ENCODE measurements around the gene SON. TPM values are rescaled to one million over a fixed set of nuclear protein-coding genes. Genes with fewer than 3 reads are reported as not detected.

SON gene, protein sequence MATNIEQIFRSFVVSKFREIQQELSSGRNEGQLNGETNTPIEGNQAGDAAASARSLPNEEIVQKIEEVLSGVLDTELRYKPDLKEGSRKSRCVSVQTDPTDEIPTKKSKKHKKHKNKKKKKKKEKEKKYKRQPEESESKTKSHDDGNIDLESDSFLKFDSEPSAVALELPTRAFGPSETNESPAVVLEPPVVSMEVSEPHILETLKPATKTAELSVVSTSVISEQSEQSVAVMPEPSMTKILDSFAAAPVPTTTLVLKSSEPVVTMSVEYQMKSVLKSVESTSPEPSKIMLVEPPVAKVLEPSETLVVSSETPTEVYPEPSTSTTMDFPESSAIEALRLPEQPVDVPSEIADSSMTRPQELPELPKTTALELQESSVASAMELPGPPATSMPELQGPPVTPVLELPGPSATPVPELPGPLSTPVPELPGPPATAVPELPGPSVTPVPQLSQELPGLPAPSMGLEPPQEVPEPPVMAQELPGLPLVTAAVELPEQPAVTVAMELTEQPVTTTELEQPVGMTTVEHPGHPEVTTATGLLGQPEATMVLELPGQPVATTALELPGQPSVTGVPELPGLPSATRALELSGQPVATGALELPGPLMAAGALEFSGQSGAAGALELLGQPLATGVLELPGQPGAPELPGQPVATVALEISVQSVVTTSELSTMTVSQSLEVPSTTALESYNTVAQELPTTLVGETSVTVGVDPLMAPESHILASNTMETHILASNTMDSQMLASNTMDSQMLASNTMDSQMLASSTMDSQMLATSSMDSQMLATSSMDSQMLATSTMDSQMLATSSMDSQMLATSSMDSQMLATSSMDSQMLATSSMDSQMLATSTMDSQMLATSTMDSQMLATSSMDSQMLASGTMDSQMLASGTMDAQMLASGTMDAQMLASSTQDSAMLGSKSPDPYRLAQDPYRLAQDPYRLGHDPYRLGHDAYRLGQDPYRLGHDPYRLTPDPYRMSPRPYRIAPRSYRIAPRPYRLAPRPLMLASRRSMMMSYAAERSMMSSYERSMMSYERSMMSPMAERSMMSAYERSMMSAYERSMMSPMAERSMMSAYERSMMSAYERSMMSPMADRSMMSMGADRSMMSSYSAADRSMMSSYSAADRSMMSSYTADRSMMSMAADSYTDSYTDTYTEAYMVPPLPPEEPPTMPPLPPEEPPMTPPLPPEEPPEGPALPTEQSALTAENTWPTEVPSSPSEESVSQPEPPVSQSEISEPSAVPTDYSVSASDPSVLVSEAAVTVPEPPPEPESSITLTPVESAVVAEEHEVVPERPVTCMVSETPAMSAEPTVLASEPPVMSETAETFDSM (N-terminal part only)
- 52.8 and 56.5 TPM in 2 replicates for total RNA-seq

DNA sequence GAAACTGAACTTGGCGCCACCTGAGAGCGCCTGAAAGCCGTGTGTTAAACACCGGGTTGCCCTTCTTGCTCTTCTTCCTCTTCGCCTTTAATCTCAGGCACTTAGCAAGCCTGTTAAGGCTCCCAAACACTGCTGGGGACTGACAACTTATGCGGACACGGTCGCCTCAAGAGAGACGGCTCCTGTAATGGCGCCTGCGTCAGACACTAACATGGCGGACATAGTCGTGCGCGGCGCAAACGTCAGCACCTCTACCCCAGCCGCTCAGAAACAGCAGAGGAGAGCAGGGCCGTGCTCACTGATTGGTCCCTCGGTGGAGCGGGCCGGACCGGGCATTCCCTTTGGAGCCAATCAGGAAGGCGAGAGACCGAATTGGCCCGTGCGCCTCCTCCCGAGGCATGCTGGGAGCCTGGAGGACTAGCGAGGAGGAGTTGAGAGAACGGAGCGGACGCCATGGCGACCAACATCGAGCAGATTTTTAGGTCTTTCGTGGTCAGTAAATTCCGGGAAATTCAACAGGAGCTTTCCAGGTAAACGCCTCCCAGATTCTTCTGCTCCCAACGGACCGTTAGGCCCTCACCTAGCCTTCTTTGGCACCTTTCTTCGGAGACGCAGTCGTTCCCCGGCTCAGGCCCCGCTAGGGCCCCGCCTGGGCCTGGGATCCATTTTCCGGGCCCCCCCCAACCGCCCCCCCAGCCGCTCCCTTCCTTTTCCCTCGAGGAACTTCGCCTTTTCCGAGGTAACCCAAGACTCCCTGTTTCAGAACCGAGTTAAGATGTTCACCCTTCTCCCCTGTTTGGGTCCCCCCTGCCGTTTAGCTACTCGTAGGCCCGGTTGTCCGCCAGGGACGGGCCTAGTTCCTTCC lies at the start of gene SON:
TSS of gene SON (plus strand) at position 399 of the 865 bp plus-strand sequence. CDS start at position 454, 55 bp downstream.

DNA sequence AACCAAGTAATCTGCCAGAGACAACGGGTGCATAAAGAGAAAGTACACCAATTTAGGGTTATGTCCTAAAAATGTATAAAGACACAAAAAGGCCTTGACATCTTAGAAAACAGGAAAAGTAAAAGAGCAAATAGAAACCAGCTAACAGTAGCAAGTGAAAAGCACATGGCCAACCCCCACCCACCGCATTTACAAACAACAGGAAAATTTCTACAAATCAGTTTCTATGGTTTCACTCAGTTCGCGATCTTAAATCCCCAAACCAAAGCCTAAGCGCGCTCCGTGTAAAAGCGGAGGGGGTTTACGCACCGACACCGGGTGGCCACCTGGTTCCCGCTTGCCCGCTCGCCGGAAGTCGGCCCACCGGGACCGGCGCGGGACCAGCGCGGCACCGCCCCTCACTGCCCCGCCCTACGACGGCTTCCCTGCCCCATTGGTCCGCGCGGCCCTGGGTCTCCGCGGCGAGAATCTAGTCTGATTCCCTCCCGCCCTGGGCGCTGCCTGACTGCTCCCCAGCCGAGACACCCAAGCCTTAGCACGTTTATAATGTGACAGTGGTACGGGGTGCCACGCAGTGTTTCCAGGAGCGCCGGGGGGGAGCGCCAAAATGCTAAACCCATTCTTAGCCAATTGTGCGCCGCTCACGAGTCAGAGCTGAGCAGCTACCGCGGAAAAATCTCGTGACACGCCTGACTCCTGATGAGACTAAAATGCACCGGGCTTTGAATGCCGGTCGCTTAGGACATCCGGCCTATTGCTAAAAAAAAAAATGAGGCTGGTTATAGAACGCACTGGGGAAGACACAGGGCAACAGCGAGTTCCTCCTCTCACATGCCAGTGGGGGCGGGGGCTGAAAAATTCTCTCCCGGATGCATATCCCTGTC lies 840 bp upstream of the SON start, which contains the start of gene GART:
TSS of gene GART (minus strand) at position 362 of the 884 bp plus-strand sequence. CDS start 2,802 bp downstream, outside the sequence.

DNA sequence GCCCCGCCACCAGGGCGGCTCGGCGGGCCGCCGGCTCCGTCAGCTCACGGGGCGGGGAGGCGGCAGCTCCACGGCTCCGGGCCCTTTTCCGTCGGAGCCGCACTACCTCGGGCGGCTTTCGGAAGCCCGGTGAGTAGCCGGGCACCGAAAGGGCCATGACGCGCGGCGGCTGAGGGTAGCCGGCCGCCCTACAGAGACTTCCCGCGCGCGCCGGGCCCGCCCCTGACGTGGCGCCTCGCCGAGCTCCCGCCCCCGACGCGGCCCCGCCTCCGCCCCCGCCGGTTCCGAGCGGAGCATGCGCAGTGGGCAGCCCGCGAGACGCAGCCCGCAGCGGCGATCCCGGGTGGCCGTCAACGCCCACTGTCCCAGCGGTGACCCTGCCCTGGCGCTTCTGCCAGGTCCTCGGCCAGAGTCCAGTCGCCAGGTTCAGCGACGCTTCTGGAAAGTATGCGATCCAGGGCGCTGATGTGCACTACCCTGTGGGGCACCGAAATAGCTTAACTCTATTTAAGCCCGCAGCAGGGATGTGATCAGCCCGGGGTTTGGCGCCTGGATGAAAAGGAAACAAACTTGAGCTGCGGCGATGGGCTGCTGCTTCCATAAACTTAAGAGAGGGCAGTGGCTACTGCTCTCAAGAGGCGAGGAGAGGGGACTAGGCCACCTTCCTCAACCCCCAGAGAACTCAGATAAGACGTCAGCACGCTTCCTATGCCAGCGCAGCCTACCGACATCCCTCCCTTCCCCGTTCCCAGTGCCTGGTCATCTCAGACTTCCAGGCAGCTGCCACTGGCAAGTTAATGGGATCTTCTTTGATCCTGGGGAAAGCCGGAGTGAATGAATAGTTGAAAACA lies 45.9 kb downstream of the SON start, which contains the start of gene DONSON:
TSS of gene DONSON (minus strand) at position 200 of the 851 bp plus-strand sequence. CDS start at position 157, 43 bp downstream.

Other genes starting within 250 kb of the SON start
- 5.8 and 6.4 TPM in 2 replicates for gene IFNAR1, start 218.1 kb upstream of the SON start, total RNA-seq
- 46.4 and 50.7 TPM in 2 replicates for gene IFNGR2, start 139.6 kb upstream of the SON start, total RNA-seq
- gene TMEM50B, start 63.1 kb upstream of the SON start, total RNA-seq = 12.9 and 20.5 TPM in 2 replicates
- gene DNAJC28, start 51.3 kb upstream of the SON start, total RNA-seq = 0.59 and 1.5 TPM in 2 replicates
- 123 and 158 TPM in 2 replicates for gene GART, start 921 bp upstream of the SON start, total RNA-seq
- 28.4 and 28.7 TPM in 2 replicates for gene DONSON, start 45.6 kb downstream of the SON start, total RNA-seq
- gene CRYZL1, start 98.7 kb downstream of the SON start, total RNA-seq = 12.3 and 14.1 TPM in 2 replicates
- gene ITSN1, start 99.5 kb downstream of the SON start, total RNA-seq = 27.1 and 29.9 TPM in 2 replicates

Measured in bronchus fibroblast of lung (primary cell).